ENCODE measurements around the gene SLC38A8. TPM values are rescaled to one million over a fixed set of nuclear protein-coding genes. Genes with fewer than 3 reads are reported as not detected.

The SLC38A8 gene
- total RNA-seq, 1 donor from 2014 or later = not detected

- H3K4me3 ChIP-seq (ENCODE audit: low read depth, low read length) = no peak overlapping the region
- H3K36me3 ChIP-seq (ENCODE audit: control insufficient read depth, insufficient read depth, low read length) = no peaks in the 10 kb centered on the region
- peaks cover 48% of the 10 kb centered on the region for H3K27me3 ChIP-seq (ENCODE audit: control insufficient read depth, insufficient read depth, low read length)
- TF ChIP-seq CTCF (IDR thresholded peaks at IDR 0.05; ENCODE audit: insufficient read depth, low read length, poor library complexity, severe bottlenecking) = no peak
- DNase-seq (ENCODE audit: low read depth) = no peak
These were observed 4.1 kb downstream of the SLC38A8 start for GRCh38 chr16:84038469-84038868.

- peaks cover 33% of the 10 kb centered on the region for H3K27me3 ChIP-seq (ENCODE audit: control insufficient read depth, insufficient read depth, low read length)
- DNase-seq (ENCODE audit: low read depth) = no peak
These were observed 5.6 kb downstream of the SLC38A8 start for GRCh38 chr16:84036982-84037425.

GRCh38 chr16:84036131-84036530, 6.5 kb downstream of the SLC38A8 start:
- DNase-seq (ENCODE audit: low read depth) = no peak
- H3K27me3 ChIP-seq (ENCODE audit: control insufficient read depth, insufficient read depth, low read length) = peaks cover 31% of the 10 kb centered on the region
- TF ChIP-seq CTCF (IDR thresholded peaks at IDR 0.05; ENCODE audit: insufficient read depth, low read length, poor library complexity, severe bottlenecking) = no peak
- H3K4me3 ChIP-seq (ENCODE audit: low read depth, low read length) = no peak overlapping the region
- no peaks in the 10 kb centered on the region for H3K36me3 ChIP-seq (ENCODE audit: control insufficient read depth, insufficient read depth, low read length)

More at GRCh38 chr16:84036982-84037425, 5.6 kb downstream of the SLC38A8 start:
- TF ChIP-seq CTCF (IDR thresholded peaks at IDR 0.05; ENCODE audit: insufficient read depth, low read length, poor library complexity, severe bottlenecking) = no peak
- Histone ChIP-seq H3K36me3 (ENCODE audit: control insufficient read depth, insufficient read depth, low read length) (no peaks in the 10 kb centered on the region), H3K4me3 (ENCODE audit: low read depth, low read length) (no peak overlapping the region)

GRCh38 chr16:84034516-84034915, 8.1 kb downstream of the SLC38A8 start:
- no peaks in the 10 kb centered on the region for H3K36me3 ChIP-seq (ENCODE audit: control insufficient read depth, insufficient read depth, low read length)
- TF ChIP-seq CTCF (IDR thresholded peaks at IDR 0.05; ENCODE audit: insufficient read depth, low read length, poor library complexity, severe bottlenecking) = no peak
- H3K27me3 ChIP-seq (ENCODE audit: control insufficient read depth, insufficient read depth, low read length) = peaks cover 20% of the 10 kb centered on the region
- no peak for DNase-seq (ENCODE audit: low read depth)
- H3K4me3 ChIP-seq (ENCODE audit: low read depth, low read length) = no peak overlapping the region

GRCh38 chr16:84033251-84034195, 9.1 kb downstream of the SLC38A8 start:
- Histone ChIP-seq H3K27me3 (ENCODE audit: control insufficient read depth, insufficient read depth, low read length) (peaks cover 16% of the 10 kb centered on the region), H3K4me3 (ENCODE audit: low read depth, low read length) (no peak overlapping the region), H3K36me3 (ENCODE audit: control insufficient read depth, insufficient read depth, low read length) (no peaks in the 10 kb centered on the region)
- no peak for DNase-seq (ENCODE audit: low read depth)
- TF ChIP-seq CTCF (IDR thresholded peaks at IDR 0.05; ENCODE audit: insufficient read depth, low read length, poor library complexity, severe bottlenecking) = no peak
